HUES64 (cell line): Measurements from ENCODE around the gene C1QTNF6.

Experiments
- H3K27ac ChIP-seq: 2 replicates; pipeline ENCODE4 v1.7.0; 2013; ENCODE audit warnings: low read depth, low read length, inconsistent platforms
- H3K27me3 ChIP-seq: 2 replicates; pipeline ENCODE4 v1.6.1; 2013; ENCODE audit warnings: mild to moderate bottlenecking, low read length; ENCODE audit not compliant: insufficient read depth
- H3K36me3 ChIP-seq: 2 replicates; pipeline ENCODE4 v1.6.1; 2013; ENCODE audit warnings: mild to moderate bottlenecking, low read length; ENCODE audit not compliant: insufficient read depth
- H3K4me1 ChIP-seq: 2 replicates; pipeline ENCODE4 v1.6.1; 2013; ENCODE audit warnings: mild to moderate bottlenecking, low read length, moderate library complexity; ENCODE audit not compliant: insufficient read depth
- H3K4me3 ChIP-seq: 2 replicates; pipeline ENCODE4 v1.5.1; 2013; ENCODE audit warnings: mild to moderate bottlenecking, low read length, moderate library complexity
- H3K9ac ChIP-seq: 2 replicates; pipeline ENCODE4 v1.6.1; 2013; ENCODE audit warnings: mild to moderate bottlenecking, low read depth, low read length
- H3K9me3 ChIP-seq: 2 replicates; pipeline ENCODE4 v1.6.1; 2013; ENCODE audit warnings: low read depth, low read length; ENCODE audit not compliant: insufficient read depth
- WGBS: fragments of 150-250, 120-280 bp; methylation state at CpG from one replicate; pipeline ENCODE4 v1.1.7; 2013; ENCODE audit warnings: missing lambda C conversion rate; 5-methylcytosine and 5-hydroxymethylcytosine counted together

The C1QTNF6 gene

GRCh38 chr22:37211866-37212173 is 23.8 kb upstream of the C1QTNF6 start:
- H3K27ac ChIP-seq: no peak overlapping the region
- no peaks in the 10 kb centered on the region for H3K9me3 ChIP-seq
- H3K4me3 ChIP-seq: no peak overlapping the region
- no peaks in the 10 kb centered on the region for H3K27me3 ChIP-seq
- H3K9ac ChIP-seq: no peak overlapping the region
- H3K4me1 ChIP-seq: peaks cover 5% of the 10 kb centered on the region; the same call in 1 of the 2 replicates
- H3K36me3 ChIP-seq: no peaks in the 10 kb centered on the region
- 75% methylated on average over 5 of the region's 6 CpGs for WGBS

- no peak overlapping the region for H3K4me3 ChIP-seq
Measured at GRCh38 chr22:37211075-37211865, 23.2 kb upstream of the C1QTNF6 start.

GRCh38 chr22:37210041-37210803 is 22.2 kb upstream of the C1QTNF6 start:
- 89% methylated on average over 15 of the region's 15 CpGs for WGBS

More at GRCh38 chr22:37211075-37211865, 23.2 kb upstream of the C1QTNF6 start:
- Histone ChIP-seq H3K9me3 (no peaks in the 10 kb centered on the region), H3K36me3 (no peaks in the 10 kb centered on the region), H3K9ac (no peak overlapping the region), H3K27ac (no peak overlapping the region), H3K27me3 (no peaks in the 10 kb centered on the region), H3K4me1 (peaks cover 5% of the 10 kb centered on the region; the same call in 1 of the 2 replicates)
- WGBS: 90% methylated on average over 24 of the region's 24 CpGs

GRCh38 chr22:37209140-37209845 is 21.2 kb upstream of the C1QTNF6 start:
- H3K9me3 ChIP-seq: no peaks in the 10 kb centered on the region
- no peak overlapping the region for H3K9ac ChIP-seq
- no peaks in the 10 kb centered on the region for H3K36me3 ChIP-seq
- no peak overlapping the region for H3K4me3 ChIP-seq
- H3K27ac ChIP-seq: no peak overlapping the region
- H3K27me3 ChIP-seq: no peaks in the 10 kb centered on the region
- H3K4me1 ChIP-seq: peaks cover 5% of the 10 kb centered on the region; the same call in 1 of the 2 replicates
- 92% methylated on average over 9 of the region's 9 CpGs for WGBS

More at GRCh38 chr22:37210041-37210803, 22.2 kb upstream of the C1QTNF6 start:
- no peak overlapping the region for H3K27ac ChIP-seq
- no peak overlapping the region for H3K9ac ChIP-seq
- H3K4me1 ChIP-seq: peaks cover 5% of the 10 kb centered on the region; the same call in 1 of the 2 replicates
- no peaks in the 10 kb centered on the region for H3K36me3 ChIP-seq
- H3K4me3 ChIP-seq: no peak overlapping the region
- no peaks in the 10 kb centered on the region for H3K9me3 ChIP-seq
- H3K27me3 ChIP-seq: no peaks in the 10 kb centered on the region

- H3K27me3 ChIP-seq: no peaks in the 10 kb centered on the region
- peaks cover 5% of the 10 kb centered on the region; the same call in 1 of the 2 replicates for H3K4me1 ChIP-seq
- no peak overlapping the region for H3K4me3 ChIP-seq
- no peaks in the 10 kb centered on the region for H3K36me3 ChIP-seq
- 75% methylated on average over 7 of the region's 7 CpGs for WGBS
- H3K9me3 ChIP-seq: no peaks in the 10 kb centered on the region
- H3K27ac ChIP-seq: no peak overlapping the region
- H3K9ac ChIP-seq: no peak overlapping the region
Measured at GRCh38 chr22:37208401-37209139, 20.5 kb upstream of the C1QTNF6 start.

- H3K4me3 ChIP-seq: no peak overlapping the region
- H3K36me3 ChIP-seq: no peaks in the 10 kb centered on the region
- no peak overlapping the region for H3K27ac ChIP-seq
- 91% methylated on average over 6 of the region's 7 CpGs for WGBS
- H3K27me3 ChIP-seq: no peaks in the 10 kb centered on the region
- no peaks in the 10 kb centered on the region for H3K9me3 ChIP-seq
- H3K9ac ChIP-seq: no peak overlapping the region
- H3K4me1 ChIP-seq: peaks cover 5% of the 10 kb centered on the region; the same call in 1 of the 2 replicates
Measured at GRCh38 chr22:37207981-37208380, 19.9 kb upstream of the C1QTNF6 start.

- no peaks in the 10 kb centered on the region for H3K36me3 ChIP-seq
- no peaks in the 10 kb centered on the region for H3K9me3 ChIP-seq
- 94% methylated on average over 71 of the region's 71 CpGs for WGBS
- no peak overlapping the region for H3K4me3 ChIP-seq
- H3K27me3 ChIP-seq: no peaks in the 10 kb centered on the region
- no peak overlapping the region for H3K9ac ChIP-seq
- H3K4me1 ChIP-seq: no peaks in the 10 kb centered on the region
- H3K27ac ChIP-seq: no peak overlapping the region
Measured at GRCh38 chr22:37206841-37207821, 19.1 kb upstream of the C1QTNF6 start.

- Histone ChIP-seq H3K4me1 (no peaks in the 10 kb centered on the region), H3K27me3 (no peaks in the 10 kb centered on the region), H3K9me3 (no peaks in the 10 kb centered on the region), H3K36me3 (no peaks in the 10 kb centered on the region), H3K4me3 (no peak overlapping the region), H3K27ac (no peak overlapping the region), H3K9ac (no peak overlapping the region)
- 95% methylated on average over 16 of the region's 16 CpGs for WGBS
Measured at GRCh38 chr22:37206118-37206840, 18.2 kb upstream of the C1QTNF6 start.

- no peaks in the 10 kb centered on the region for H3K36me3 ChIP-seq
- H3K9ac ChIP-seq: no peak overlapping the region
- no peaks in the 10 kb centered on the region for H3K27me3 ChIP-seq
- H3K4me1 ChIP-seq: no peaks in the 10 kb centered on the region
- H3K4me3 ChIP-seq: no peak overlapping the region
- no peak overlapping the region for H3K27ac ChIP-seq
- WGBS: 89% methylated on average over 5 of the region's 5 CpGs
- no peaks in the 10 kb centered on the region for H3K9me3 ChIP-seq
Measured at GRCh38 chr22:37205046-37205445, 17.0 kb upstream of the C1QTNF6 start.
